ENCODE measurements around the gene SUSD4.

SUSD4 gene

GRCh38 chr1:223234170-223234514 lies 129.8 kb downstream of the SUSD4 start:
- no peak overlapping the region for H3K4me3 ChIP-seq (ENCODE audit: low read depth, low read length)
- no peak for TF ChIP-seq CTCF (IDR thresholded peaks at IDR 0.05; ENCODE audit: borderline replicate concordance, insufficient read depth, low read depth, low read length)

GRCh38 chr1:223233410-223234169 lies 130.4 kb downstream of the SUSD4 start:
- H3K4me3 ChIP-seq (ENCODE audit: low read depth, low read length): no peak overlapping the region
- TF ChIP-seq CTCF (IDR thresholded peaks at IDR 0.05; ENCODE audit: borderline replicate concordance, insufficient read depth, low read depth, low read length): no peak

GRCh38 chr1:223233019-223233409 lies 131.0 kb downstream of the SUSD4 start:
- H3K4me3 ChIP-seq (ENCODE audit: low read depth, low read length): no peak overlapping the region
- TF ChIP-seq CTCF (IDR thresholded peaks at IDR 0.05; ENCODE audit: borderline replicate concordance, insufficient read depth, low read depth, low read length): no peak

GRCh38 chr1:223231581-223231980 lies 132.4 kb downstream of the SUSD4 start:
- H3K4me3 ChIP-seq (ENCODE audit: low read depth, low read length): no peak overlapping the region
- TF ChIP-seq CTCF (IDR thresholded peaks at IDR 0.05; ENCODE audit: borderline replicate concordance, insufficient read depth, low read depth, low read length): no peak

- H3K4me3 ChIP-seq (ENCODE audit: low read depth, low read length): no peak overlapping the region
- no peak for TF ChIP-seq CTCF (IDR thresholded peaks at IDR 0.05; ENCODE audit: borderline replicate concordance, insufficient read depth, low read depth, low read length)
These were observed 132.9 kb downstream of the SUSD4 start for GRCh38 chr1:223231011-223231572.

GRCh38 chr1:223230161-223230881 lies 133.7 kb downstream of the SUSD4 start:
- no peak overlapping the region for H3K4me3 ChIP-seq (ENCODE audit: low read depth, low read length)
- no peak for TF ChIP-seq CTCF (IDR thresholded peaks at IDR 0.05; ENCODE audit: borderline replicate concordance, insufficient read depth, low read depth, low read length)
